NB4 (cell line): ENCODE data around the gene EGFL7.

Experiments
- MYC ChIP-seq: IDR thresholded peaks from 2 replicates; pipeline ENCODE4 v1.6.1; 2011; ENCODE audit warnings: low read depth, low read length
- POLR2A ChIP-seq: IDR thresholded peaks from 2 replicates; pipeline ENCODE4 v1.6.1; 2011; ENCODE audit warnings: mild to moderate bottlenecking; ENCODE audit not compliant: insufficient read length; ENCODE audit errors: extremely low read depth
- TF ChIP-seq, protein P1 (sequence below): IDR thresholded peaks from one replicate; pipeline ENCODE4 v1.5.1; 2012; ENCODE audit warnings: low read depth, low read length
- TF ChIP-seq, protein P2 (sequence below): IDR thresholded peaks from 2 replicates; pipeline ENCODE4 v1.6.1; 2011; ENCODE audit warnings: low read depth, low read length

DNA sequence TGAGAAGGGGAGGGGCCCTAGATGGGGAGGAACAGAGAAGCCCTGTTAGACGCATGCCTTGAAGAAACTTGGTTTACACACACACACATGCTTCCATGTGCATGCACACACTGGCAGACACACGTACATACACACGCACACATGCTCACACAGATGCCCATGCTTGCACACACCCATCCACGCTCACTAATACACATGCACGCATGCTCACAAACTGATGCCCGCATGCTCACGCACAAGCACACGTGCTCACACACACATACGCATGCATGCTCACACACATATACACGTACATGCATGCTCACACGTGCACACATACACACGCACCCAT lies 32.1 kb upstream of the EGFL7 start:
- TF ChIP-seq, protein P1, sequence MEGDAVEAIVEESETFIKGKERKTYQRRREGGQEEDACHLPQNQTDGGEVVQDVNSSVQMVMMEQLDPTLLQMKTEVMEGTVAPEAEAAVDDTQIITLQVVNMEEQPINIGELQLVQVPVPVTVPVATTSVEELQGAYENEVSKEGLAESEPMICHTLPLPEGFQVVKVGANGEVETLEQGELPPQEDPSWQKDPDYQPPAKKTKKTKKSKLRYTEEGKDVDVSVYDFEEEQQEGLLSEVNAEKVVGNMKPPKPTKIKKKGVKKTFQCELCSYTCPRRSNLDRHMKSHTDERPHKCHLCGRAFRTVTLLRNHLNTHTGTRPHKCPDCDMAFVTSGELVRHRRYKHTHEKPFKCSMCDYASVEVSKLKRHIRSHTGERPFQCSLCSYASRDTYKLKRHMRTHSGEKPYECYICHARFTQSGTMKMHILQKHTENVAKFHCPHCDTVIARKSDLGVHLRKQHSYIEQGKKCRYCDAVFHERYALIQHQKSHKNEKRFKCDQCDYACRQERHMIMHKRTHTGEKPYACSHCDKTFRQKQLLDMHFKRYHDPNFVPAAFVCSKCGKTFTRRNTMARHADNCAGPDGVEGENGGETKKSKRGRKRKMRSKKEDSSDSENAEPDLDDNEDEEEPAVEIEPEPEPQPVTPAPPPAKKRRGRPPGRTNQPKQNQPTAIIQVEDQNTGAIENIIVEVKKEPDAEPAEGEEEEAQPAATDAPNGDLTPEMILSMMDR = no peak
- TF ChIP-seq POLR2A = no peak
- TF ChIP-seq, protein P2, sequence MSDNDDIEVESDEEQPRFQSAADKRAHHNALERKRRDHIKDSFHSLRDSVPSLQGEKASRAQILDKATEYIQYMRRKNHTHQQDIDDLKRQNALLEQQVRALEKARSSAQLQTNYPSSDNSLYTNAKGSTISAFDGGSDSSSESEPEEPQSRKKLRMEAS = no peak
- TF ChIP-seq MYC = 0 out of 2 replicates have a peak, but pooled peaks have one; percentile 11
